ENCODE data around the gene ZNF622.

The ZNF622 gene

GRCh38 chr5:16465544-16466432 lies at the start of gene ZNF622:
Gene ZNF622, minus strand, starts transcription at chr5:16465800. Its CDS starts 135 bp downstream, at chr5:16465665.
- DNase-seq: peak; percentile 32 to 93 (median 82)

GRCh38 chr5:16510098-16510497 lies 44.5 kb upstream of the ZNF622 start:
- no peak for DNase-seq

- DNase-seq: no peak
Measured at GRCh38 chr5:16508730-16509531, 43.3 kb upstream of the ZNF622 start.

- no peak for DNase-seq
Measured at GRCh38 chr5:16507716-16508115, 42.1 kb upstream of the ZNF622 start.

- no peak for DNase-seq
Measured at GRCh38 chr5:16505904-16506303, 40.3 kb upstream of the ZNF622 start.

- no peak for DNase-seq
Measured at GRCh38 chr5:16505140-16505891, 39.7 kb upstream of the ZNF622 start.

GRCh38 chr5:16504571-16504970 lies 39.0 kb upstream of the ZNF622 start:
- DNase-seq: no peak

GRCh38 chr5:16502866-16503265 lies 37.3 kb upstream of the ZNF622 start:
- no peak for DNase-seq

- DNase-seq: no peak
Measured at GRCh38 chr5:16500024-16500423, 34.4 kb upstream of the ZNF622 start.

GRCh38 chr5:16497546-16497945 lies 31.9 kb upstream of the ZNF622 start:
- DNase-seq: no peak

GRCh38 chr5:16493261-16493660 lies 27.7 kb upstream of the ZNF622 start:
- no peak for DNase-seq

GRCh38 chr5:16492398-16493140 lies 27.0 kb upstream of the ZNF622 start:
- peak in 5 of 56 donors; percentile 3 to 33 (median 17) for DNase-seq

- DNase-seq: no peak
Measured at GRCh38 chr5:16490911-16491310, 25.3 kb upstream of the ZNF622 start.

- DNase-seq: peak in 7 of 56 donors; percentile 6 to 62 (median 25)
Measured at GRCh38 chr5:16489322-16489791, 23.8 kb upstream of the ZNF622 start.

- no peak for DNase-seq
Measured at GRCh38 chr5:16487456-16487855, 21.9 kb upstream of the ZNF622 start.

GRCh38 chr5:16486711-16487111 lies 21.1 kb upstream of the ZNF622 start:
- DNase-seq: no peak

- DNase-seq: no peak
Measured at GRCh38 chr5:16485656-16486055, 20.1 kb upstream of the ZNF622 start.

- DNase-seq: no peak
Measured at GRCh38 chr5:16484081-16484480, 18.5 kb upstream of the ZNF622 start.

- no peak for DNase-seq
Measured at GRCh38 chr5:16483361-16483760, 17.8 kb upstream of the ZNF622 start.

- DNase-seq: no peak
Measured at GRCh38 chr5:16482891-16483290, 17.3 kb upstream of the ZNF622 start.
